ENCODE results near the gene EYA2.

Gene EYA2

DNA sequence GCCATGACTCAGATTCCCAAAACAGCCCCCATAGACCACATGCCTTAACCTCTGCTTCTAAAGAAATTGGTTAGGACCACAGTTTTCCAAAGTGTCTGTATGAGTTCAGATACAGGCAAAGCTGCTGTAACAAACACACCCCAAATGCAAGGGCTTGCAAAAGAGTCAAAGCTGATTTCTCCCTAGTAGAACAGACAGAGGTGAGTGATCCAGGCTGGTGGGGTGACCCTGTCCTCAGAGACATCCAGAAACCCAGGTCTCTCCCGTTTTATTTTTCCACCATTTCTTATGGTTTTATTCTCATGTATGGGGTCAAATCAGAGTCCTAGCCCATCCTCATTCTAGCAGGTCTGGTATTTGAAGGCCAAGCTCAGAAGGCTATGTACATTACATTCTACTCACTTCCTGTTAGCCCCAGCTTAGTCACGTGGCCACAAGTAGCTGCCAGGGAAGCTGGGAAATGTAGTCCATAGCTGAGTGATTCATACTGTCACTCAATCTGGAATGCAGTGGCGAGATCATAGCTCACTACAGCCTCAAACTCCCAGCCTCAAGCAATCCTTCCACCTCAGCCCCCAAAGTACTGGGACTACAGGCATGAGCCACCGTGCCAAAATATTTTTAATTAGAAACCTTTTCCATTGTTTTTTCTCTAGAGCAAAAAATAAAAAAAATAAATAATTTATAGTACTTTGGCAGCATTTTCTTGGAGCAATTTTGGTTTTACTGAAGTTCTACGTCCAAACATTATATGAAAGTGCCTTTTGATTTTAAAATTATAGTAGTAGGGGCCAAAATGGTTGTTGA lies 286.6 kb downstream of the EYA2 start:
- H3K79me1 ChIP-seq (ENCODE audit: low read depth, low read length): no peaks in the 10 kb centered on the region
- no peak overlapping the region for H3K9ac ChIP-seq (ENCODE audit: low read depth, low read length, poor library complexity)
- H3K9me3 ChIP-seq (replicated peaks in 1 of 2; ENCODE audit: control insufficient read depth in 2 of 2, insufficient read depth in 1 of 2, low read depth in 1 of 2, low read length in 2 of 2): peaks cover 0 to 2% of the 10 kb centered on the region in 2 donors
- no peak overlapping the region for H2BK15ac ChIP-seq (ENCODE audit: low read length)
- H3K4me3 ChIP-seq (ENCODE audit: low read length in 2 of 2): no peak overlapping the region
- peak overlapping the region; percentile 83 for H2AFZ ChIP-seq (ENCODE audit: low read length)
- H2BK12ac ChIP-seq (ENCODE audit: low read length): no peak overlapping the region
- no peak overlapping the region for H3K18ac ChIP-seq (ENCODE audit: low read length)
- no peak overlapping the region for H2BK5ac ChIP-seq (ENCODE audit: low read length)
- no CpG with 5 or more reads among the region's 5 CpGs for WGBS, 2 donors (ENCODE audit: extremely low coverage in 2 of 2, insufficient read length in 2 of 2, insufficient replicate concordance in 1 of 2)
- H3K27ac ChIP-seq (replicated peaks; ENCODE audit: low read length): no peak overlapping the region
- H3K4me1 ChIP-seq (ENCODE audit: control insufficient read depth in 2 of 2, insufficient read depth in 1 of 2, low read depth in 1 of 2, low read length in 2 of 2): peaks cover 0 to 3% of the 10 kb centered on the region in 2 donors
- no peak overlapping the region for H3K4ac ChIP-seq (ENCODE audit: low read length)
- no peak for DNase-seq (ENCODE audit: low spot score)
- H3K4me2 ChIP-seq (ENCODE audit: insufficient read depth, low read length, poor library complexity, severe bottlenecking): no peak overlapping the region
- no peak overlapping the region for H4K91ac ChIP-seq (ENCODE audit: low read depth, low read length, poor library complexity)
- no peak overlapping the region for H2AK5ac ChIP-seq (ENCODE audit: low read depth, low read length)
- no peak overlapping the region for H4K8ac ChIP-seq (ENCODE audit: low read depth, low read length)
- H3K36me3 ChIP-seq (replicated peaks in 1 of 2; ENCODE audit: control insufficient read depth in 2 of 2, insufficient read depth in 2 of 2, low read length in 2 of 2): no peaks in the 10 kb centered on the region
- H3K23ac ChIP-seq (ENCODE audit: low read depth, low read length, poor library complexity): no peak overlapping the region
- no peaks in the 10 kb centered on the region for H3K27me3 ChIP-seq (ENCODE audit: control insufficient read depth in 3 of 3, insufficient read depth in 3 of 3, low read depth in 1 of 3, low read length in 3 of 3)
- no peak overlapping the region for H2BK120ac ChIP-seq (ENCODE audit: low read depth, low read length)
- H3K14ac ChIP-seq (ENCODE audit: low read length): no peak overlapping the region

DNA sequence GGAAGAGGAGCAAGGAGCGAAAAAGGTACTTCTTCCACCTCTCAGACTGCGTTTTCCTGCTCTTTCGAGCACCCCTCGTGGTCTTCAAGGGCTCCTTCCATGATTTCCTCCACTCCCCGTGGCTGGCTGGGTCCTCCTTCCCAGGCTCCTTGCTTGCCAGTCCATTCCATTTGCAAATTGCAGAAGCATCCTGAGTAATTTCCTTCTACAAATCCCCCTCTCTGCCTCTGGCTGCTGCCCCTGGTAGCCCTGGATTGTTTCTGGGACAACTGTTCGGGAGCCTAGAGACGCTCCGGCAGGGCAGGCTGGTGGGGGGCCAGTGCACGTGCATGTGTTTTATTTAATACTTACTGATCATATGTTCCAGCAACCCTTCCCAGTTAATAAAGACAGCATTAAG lies 288.7 kb downstream of the EYA2 start:
- H3K4me3 ChIP-seq (ENCODE audit: low read length in 2 of 2): no peak overlapping the region
- no peak overlapping the region for H2BK5ac ChIP-seq (ENCODE audit: low read length)
- H4K8ac ChIP-seq (ENCODE audit: low read depth, low read length): no peak overlapping the region
- no peak overlapping the region for H3K4ac ChIP-seq (ENCODE audit: low read length)
- H3K14ac ChIP-seq (ENCODE audit: low read length): no peak overlapping the region
- no peak overlapping the region for H3K4me2 ChIP-seq (ENCODE audit: insufficient read depth, low read length, poor library complexity, severe bottlenecking)
- no peak overlapping the region for H2BK15ac ChIP-seq (ENCODE audit: low read length)
- H3K27me3 ChIP-seq (ENCODE audit: control insufficient read depth in 3 of 3, insufficient read depth in 3 of 3, low read depth in 1 of 3, low read length in 3 of 3): no peaks in the 10 kb centered on the region
- no CpG with 5 or more reads among the region's 9 CpGs for WGBS, 2 donors (ENCODE audit: extremely low coverage in 2 of 2, insufficient read length in 2 of 2, insufficient replicate concordance in 1 of 2)
- no peak overlapping the region for H2BK120ac ChIP-seq (ENCODE audit: low read depth, low read length)
- H3K4me1 ChIP-seq (ENCODE audit: control insufficient read depth in 2 of 2, insufficient read depth in 1 of 2, low read depth in 1 of 2, low read length in 2 of 2): peaks cover 0 to 3% of the 10 kb centered on the region in 2 donors
- no peak overlapping the region for H3K18ac ChIP-seq (ENCODE audit: low read length)
- DNase-seq (ENCODE audit: low spot score): no peak
- peaks cover 0 to 2% of the 10 kb centered on the region in 2 donors for H3K9me3 ChIP-seq (replicated peaks in 1 of 2; ENCODE audit: control insufficient read depth in 2 of 2, insufficient read depth in 1 of 2, low read depth in 1 of 2, low read length in 2 of 2)
- H2BK12ac ChIP-seq (ENCODE audit: low read length): no peak overlapping the region
- no peak overlapping the region for H4K91ac ChIP-seq (ENCODE audit: low read depth, low read length, poor library complexity)
- H2AK5ac ChIP-seq (ENCODE audit: low read depth, low read length): no peak overlapping the region
- peak overlapping the region; percentile 6 for H2AFZ ChIP-seq (ENCODE audit: low read length)
- no peak overlapping the region for H3K9ac ChIP-seq (ENCODE audit: low read depth, low read length, poor library complexity)
- H3K23ac ChIP-seq (ENCODE audit: low read depth, low read length, poor library complexity): no peak overlapping the region
- H3K27ac ChIP-seq (replicated peaks; ENCODE audit: low read length): no peak overlapping the region
- H3K79me1 ChIP-seq (ENCODE audit: low read depth, low read length): no peaks in the 10 kb centered on the region
- H3K36me3 ChIP-seq (replicated peaks in 1 of 2; ENCODE audit: control insufficient read depth in 2 of 2, insufficient read depth in 2 of 2, low read length in 2 of 2): no peaks in the 10 kb centered on the region

DNA sequence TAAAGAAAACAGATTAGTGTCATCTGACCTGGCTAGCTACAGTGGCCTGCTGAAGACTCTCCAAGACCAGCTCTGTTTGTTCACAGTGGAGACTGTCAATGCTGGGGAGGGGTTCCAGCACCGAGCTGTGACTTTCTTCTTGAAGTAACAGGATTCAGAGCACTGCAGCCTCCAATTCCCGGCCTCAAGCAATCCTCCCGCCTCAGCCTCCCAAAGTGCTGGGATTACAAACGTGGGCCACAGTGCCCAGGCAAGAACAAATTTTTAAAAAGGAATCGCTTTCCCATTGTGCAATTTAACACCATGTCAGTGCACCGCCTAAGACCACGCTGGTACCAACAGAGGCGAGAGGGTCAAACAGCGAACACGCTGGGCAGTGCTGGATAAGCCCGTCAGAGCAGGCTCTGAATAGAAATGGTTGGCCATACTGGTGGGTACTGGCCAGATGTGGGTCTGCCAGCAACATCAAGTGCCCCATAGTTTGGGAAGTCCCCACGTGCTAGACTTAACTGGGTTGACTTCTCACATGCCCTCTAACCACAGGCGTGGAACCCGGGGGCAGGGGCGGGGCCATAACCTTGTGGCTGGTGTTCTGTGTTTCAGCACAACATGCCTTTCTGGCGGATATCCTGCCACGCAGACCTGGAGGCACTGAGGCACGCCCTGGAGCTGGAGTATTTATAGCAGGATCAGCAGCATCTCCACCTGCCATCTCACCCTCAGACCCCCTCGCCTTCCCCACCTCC lies 293.0 kb downstream of the EYA2 start:
- no peak overlapping the region for H2BK12ac ChIP-seq (ENCODE audit: low read length)
- H3K9me3 ChIP-seq (replicated peaks in 1 of 2; ENCODE audit: control insufficient read depth in 2 of 2, insufficient read depth in 1 of 2, low read depth in 1 of 2, low read length in 2 of 2): no peaks in the 10 kb centered on the region
- H2BK120ac ChIP-seq (ENCODE audit: low read depth, low read length): no peak overlapping the region
- no peak overlapping the region for H2BK5ac ChIP-seq (ENCODE audit: low read length)
- no peak overlapping the region for H3K4me2 ChIP-seq (ENCODE audit: insufficient read depth, low read length, poor library complexity, severe bottlenecking)
- H2AFZ ChIP-seq (ENCODE audit: low read length): no peak overlapping the region
- H3K23ac ChIP-seq (ENCODE audit: low read depth, low read length, poor library complexity): no peak overlapping the region
- no peaks in the 10 kb centered on the region for H3K36me3 ChIP-seq (replicated peaks in 1 of 2; ENCODE audit: control insufficient read depth in 2 of 2, insufficient read depth in 2 of 2, low read length in 2 of 2)
- H3K4me3 ChIP-seq (ENCODE audit: low read length in 2 of 2): no peak overlapping the region
- H4K91ac ChIP-seq (ENCODE audit: low read depth, low read length, poor library complexity): no peak overlapping the region
- no peak overlapping the region for H3K9ac ChIP-seq (ENCODE audit: low read depth, low read length, poor library complexity)
- no peak overlapping the region for H3K27ac ChIP-seq (replicated peaks; ENCODE audit: low read length)
- no peaks in the 10 kb centered on the region for H3K27me3 ChIP-seq (ENCODE audit: control insufficient read depth in 3 of 3, insufficient read depth in 3 of 3, low read depth in 1 of 3, low read length in 3 of 3)
- H3K18ac ChIP-seq (ENCODE audit: low read length): no peak overlapping the region
- peaks cover 0 to 6% of the 10 kb centered on the region in 2 donors for H3K4me1 ChIP-seq (ENCODE audit: control insufficient read depth in 2 of 2, insufficient read depth in 1 of 2, low read depth in 1 of 2, low read length in 2 of 2)
- H3K14ac ChIP-seq (ENCODE audit: low read length): no peak overlapping the region
- H3K4ac ChIP-seq (ENCODE audit: low read length): no peak overlapping the region
- H4K8ac ChIP-seq (ENCODE audit: low read depth, low read length): no peak overlapping the region
- H3K79me1 ChIP-seq (ENCODE audit: low read depth, low read length): no peaks in the 10 kb centered on the region
- no peak overlapping the region for H2AK5ac ChIP-seq (ENCODE audit: low read depth, low read length)
- WGBS, 2 donors (ENCODE audit: extremely low coverage in 2 of 2, insufficient read length in 2 of 2, insufficient replicate concordance in 1 of 2): no CpG with 5 or more reads among the region's 19 CpGs
- DNase-seq (ENCODE audit: low spot score): no peak
- no peak overlapping the region for H2BK15ac ChIP-seq (ENCODE audit: low read length)

DNA sequence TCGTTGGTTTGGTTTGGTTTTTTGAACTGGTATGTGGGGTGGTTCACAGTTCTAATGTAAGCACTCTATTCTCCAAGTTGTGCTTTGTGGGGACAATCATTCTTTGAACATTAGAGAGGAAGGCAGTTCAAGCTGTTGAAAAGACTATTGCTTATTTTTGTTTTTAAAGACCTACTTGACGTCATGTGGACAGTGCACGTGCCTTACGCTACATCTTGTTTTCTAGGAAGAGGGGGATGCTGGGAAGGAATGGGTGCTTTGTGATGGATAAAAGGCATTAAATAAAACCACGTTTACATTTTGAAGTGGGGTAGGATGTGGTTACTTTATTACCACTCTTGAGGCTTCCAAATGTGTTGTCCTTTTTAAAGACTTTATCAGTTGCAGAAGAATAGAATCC lies 293.9 kb downstream of the EYA2 start:
- H2AFZ ChIP-seq (ENCODE audit: low read length): no peak overlapping the region
- H3K4ac ChIP-seq (ENCODE audit: low read length): no peak overlapping the region
- no peak overlapping the region for H2BK12ac ChIP-seq (ENCODE audit: low read length)
- H3K18ac ChIP-seq (ENCODE audit: low read length): no peak overlapping the region
- no peak overlapping the region for H3K9ac ChIP-seq (ENCODE audit: low read depth, low read length, poor library complexity)
- H2BK15ac ChIP-seq (ENCODE audit: low read length): no peak overlapping the region
- no peak overlapping the region for H2BK120ac ChIP-seq (ENCODE audit: low read depth, low read length)
- no peak overlapping the region for H3K4me2 ChIP-seq (ENCODE audit: insufficient read depth, low read length, poor library complexity, severe bottlenecking)
- no peaks in the 10 kb centered on the region for H3K9me3 ChIP-seq (replicated peaks in 1 of 2; ENCODE audit: control insufficient read depth in 2 of 2, insufficient read depth in 1 of 2, low read depth in 1 of 2, low read length in 2 of 2)
- H4K91ac ChIP-seq (ENCODE audit: low read depth, low read length, poor library complexity): no peak overlapping the region
- no peak overlapping the region for H3K14ac ChIP-seq (ENCODE audit: low read length)
- H2AK5ac ChIP-seq (ENCODE audit: low read depth, low read length): no peak overlapping the region
- no peak overlapping the region for H2BK5ac ChIP-seq (ENCODE audit: low read length)
- no peaks in the 10 kb centered on the region for H3K79me1 ChIP-seq (ENCODE audit: low read depth, low read length)
- H3K4me3 ChIP-seq (ENCODE audit: low read length in 2 of 2): no peak overlapping the region
- WGBS, 2 donors (ENCODE audit: extremely low coverage in 2 of 2, insufficient read length in 2 of 2, insufficient replicate concordance in 1 of 2): no CpG with 5 or more reads among the region's 5 CpGs
- no peak for DNase-seq (ENCODE audit: low spot score)
- no peaks in the 10 kb centered on the region for H3K27me3 ChIP-seq (ENCODE audit: control insufficient read depth in 3 of 3, insufficient read depth in 3 of 3, low read depth in 1 of 3, low read length in 3 of 3)
- no peak overlapping the region for H3K27ac ChIP-seq (replicated peaks; ENCODE audit: low read length)
- no peak overlapping the region for H4K8ac ChIP-seq (ENCODE audit: low read depth, low read length)
- H3K23ac ChIP-seq (ENCODE audit: low read depth, low read length, poor library complexity): no peak overlapping the region
- peaks cover 0 to 3% of the 10 kb centered on the region in 2 donors for H3K4me1 ChIP-seq (ENCODE audit: control insufficient read depth in 2 of 2, insufficient read depth in 1 of 2, low read depth in 1 of 2, low read length in 2 of 2)
- no peaks in the 10 kb centered on the region for H3K36me3 ChIP-seq (replicated peaks in 1 of 2; ENCODE audit: control insufficient read depth in 2 of 2, insufficient read depth in 2 of 2, low read length in 2 of 2)

Data from neuronal stem cell (in vitro differentiated cells).